ENCODE results near the gene TARS2.

TARS2 gene, protein sequence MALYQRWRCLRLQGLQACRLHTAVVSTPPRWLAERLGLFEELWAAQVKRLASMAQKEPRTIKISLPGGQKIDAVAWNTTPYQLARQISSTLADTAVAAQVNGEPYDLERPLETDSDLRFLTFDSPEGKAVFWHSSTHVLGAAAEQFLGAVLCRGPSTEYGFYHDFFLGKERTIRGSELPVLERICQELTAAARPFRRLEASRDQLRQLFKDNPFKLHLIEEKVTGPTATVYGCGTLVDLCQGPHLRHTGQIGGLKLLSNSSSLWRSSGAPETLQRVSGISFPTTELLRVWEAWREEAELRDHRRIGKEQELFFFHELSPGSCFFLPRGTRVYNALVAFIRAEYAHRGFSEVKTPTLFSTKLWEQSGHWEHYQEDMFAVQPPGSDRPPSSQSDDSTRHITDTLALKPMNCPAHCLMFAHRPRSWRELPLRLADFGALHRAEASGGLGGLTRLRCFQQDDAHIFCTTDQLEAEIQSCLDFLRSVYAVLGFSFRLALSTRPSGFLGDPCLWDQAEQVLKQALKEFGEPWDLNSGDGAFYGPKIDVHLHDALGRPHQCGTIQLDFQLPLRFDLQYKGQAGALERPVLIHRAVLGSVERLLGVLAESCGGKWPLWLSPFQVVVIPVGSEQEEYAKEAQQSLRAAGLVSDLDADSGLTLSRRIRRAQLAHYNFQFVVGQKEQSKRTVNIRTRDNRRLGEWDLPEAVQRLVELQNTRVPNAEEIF

DNA sequence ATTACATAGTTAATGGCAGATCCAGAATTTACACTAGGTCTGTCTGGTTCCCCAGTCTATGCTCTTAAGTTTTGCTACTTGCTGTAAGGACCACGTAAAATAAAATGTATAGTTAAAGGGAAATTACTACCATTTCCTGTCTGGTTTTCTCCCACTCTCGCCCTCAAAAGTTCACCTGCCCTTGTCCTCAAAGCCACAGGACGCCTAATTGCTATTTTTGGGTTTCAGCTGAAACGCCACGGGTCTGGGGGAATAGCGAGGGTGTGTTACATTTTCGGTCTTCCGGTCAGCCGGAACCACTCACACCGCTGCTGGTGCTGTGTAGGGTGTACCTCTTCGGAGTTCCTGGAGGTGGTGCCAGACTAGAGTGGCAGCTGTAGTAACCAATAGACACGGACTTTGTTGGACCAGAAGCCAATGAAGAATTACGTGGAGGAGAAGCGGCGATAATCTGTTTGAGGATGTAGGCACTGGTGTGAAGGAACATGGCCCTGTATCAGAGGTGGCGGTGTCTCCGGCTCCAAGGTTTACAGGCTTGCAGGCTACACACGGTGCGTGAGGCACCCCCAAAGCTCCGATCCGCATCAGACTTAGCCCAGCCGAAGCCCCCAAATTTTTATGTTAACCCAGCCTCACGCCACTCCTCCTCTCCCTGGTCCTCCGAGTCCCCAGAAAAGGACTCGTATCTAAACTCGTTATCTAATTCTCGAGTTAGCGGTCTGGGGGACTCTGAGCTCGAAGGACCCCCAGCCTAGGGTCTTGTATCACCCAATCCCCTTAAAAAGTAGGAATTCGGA, at the start of gene TARS2:
TSS of gene TARS2 (plus strand) at position 454 of the 797 bp plus-strand sequence. CDS start at position 486, 32 bp downstream.
- peak; percentile 85 for DNase-seq (ENCODE audit: low read depth)

DNA sequence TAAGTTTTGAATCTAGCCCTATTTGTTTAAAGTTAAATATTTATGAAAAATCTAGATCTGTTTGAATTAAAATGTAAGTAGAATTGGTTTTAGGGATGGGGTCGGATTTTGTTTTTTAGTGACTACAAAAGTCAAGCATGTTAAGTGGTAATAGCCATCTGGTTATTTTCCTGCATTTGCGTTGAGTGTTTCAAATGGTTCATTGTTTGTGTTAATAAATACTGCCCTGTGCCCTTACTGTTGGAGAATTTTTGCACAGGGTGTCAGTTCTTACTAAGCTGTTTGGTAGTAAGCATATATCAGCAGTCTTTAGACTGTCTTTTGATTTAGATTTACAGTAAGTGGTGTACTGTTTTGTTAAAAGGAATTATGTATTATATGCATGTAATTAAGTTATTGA, 46.1 kb upstream of the TARS2 start:
- DNase-seq (ENCODE audit: low read depth): no peak

DNA sequence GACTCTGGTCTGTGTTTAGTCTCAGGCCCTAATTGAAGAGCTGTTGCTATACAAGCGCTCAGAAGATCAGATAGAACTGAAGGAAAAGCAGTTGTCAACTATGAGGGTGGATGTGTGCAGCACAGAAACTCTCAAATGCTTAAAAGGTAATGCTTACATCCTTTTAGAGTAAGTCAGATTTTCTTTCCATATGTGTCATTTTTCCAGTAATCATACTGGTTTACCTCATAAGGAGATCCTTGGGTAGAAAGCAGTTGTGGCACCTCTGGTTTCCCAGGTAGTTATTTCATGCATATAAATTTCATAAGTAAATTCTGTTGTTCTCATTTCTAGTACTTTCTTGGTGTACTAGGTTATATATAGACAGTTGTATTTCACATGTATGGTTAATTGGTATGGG, 43.0 kb upstream of the TARS2 start:
- no peak for DNase-seq (ENCODE audit: low read depth)

DNA sequence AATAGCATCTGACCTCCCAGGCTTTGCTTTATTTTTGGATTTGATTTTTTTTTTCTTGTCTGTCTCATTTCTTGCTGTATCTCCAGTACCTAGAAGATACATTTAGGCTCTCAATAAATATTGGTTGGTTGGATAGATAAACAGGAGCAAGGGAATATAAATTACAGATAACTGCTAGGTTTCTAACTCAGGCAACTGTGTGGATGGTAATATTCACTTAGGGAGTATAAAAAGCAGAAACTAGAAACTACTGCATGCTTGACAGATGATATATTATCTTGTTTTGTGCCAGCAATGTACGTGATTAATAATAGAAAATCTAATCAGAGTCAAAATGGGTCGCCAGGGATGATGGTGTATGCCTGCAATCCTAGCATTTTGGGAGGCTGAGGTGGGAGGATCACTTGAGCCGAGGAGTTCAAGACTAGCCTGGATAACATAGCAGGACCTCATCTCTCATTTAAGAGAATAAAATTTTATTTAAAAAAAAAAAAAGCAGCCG, 31.0 kb upstream of the TARS2 start:
- DNase-seq (ENCODE audit: low read depth): no peak

DNA sequence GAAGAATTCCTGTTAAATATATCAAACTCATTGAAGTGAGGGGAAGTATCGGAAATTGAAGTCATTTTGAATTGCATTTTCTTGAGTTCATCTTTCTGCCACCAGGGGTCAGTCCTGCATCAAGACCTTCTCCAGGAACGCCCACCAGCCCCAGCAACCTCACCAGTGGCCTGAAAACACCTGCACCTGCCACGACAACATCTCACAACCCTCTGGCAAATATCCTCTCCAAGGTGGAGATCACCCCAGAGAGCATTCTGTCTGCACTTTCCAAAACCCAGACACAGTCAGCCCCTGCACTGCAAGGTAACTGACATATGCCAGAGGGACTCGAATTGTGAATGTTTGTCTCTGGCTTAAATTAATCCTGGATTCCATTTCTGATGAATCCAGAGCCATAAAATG, 22.8 kb upstream of the TARS2 start:
- peak; percentile 58 for DNase-seq (ENCODE audit: low read depth)

DNA sequence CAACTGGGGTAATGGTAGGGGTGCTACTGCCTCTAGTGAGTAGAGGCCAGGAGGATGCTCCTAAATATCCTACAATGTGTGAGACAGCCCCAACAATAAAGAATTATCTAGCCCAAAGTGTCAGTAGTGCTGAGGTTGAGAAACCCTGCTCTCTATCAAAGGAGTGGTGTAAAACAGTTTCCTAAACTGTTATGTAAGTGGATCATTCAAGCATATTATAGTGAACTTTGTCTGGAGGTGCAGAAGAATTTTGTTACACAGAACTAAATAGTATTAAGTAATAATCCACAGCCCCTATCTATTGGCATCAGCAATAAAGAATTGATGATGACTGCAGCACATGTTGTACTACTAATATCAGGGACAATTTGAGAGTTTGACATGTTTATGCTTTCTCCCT, 20.3 kb upstream of the TARS2 start:
- DNase-seq (ENCODE audit: low read depth): no peak

DNA sequence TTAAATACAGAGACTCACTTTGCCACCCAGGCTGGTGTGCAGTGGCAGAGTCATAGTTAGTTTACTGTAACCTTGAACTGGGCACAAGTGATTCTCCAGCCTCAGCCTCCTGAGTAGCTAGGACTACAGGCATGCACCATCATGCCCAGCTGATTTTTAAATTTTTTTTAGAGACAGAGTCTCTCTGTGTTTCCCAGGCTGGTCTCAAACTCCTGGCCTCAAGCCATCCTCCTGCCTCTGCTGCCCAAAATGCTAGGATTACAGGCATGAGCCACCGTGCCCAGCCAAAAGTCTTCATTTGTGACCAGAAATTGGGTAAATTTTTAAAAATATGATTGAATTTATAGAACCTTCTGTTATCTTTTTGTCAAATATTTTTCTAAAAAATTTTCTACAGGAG, 17.9 kb upstream of the TARS2 start:
- DNase-seq (ENCODE audit: low read depth): no peak

DNA sequence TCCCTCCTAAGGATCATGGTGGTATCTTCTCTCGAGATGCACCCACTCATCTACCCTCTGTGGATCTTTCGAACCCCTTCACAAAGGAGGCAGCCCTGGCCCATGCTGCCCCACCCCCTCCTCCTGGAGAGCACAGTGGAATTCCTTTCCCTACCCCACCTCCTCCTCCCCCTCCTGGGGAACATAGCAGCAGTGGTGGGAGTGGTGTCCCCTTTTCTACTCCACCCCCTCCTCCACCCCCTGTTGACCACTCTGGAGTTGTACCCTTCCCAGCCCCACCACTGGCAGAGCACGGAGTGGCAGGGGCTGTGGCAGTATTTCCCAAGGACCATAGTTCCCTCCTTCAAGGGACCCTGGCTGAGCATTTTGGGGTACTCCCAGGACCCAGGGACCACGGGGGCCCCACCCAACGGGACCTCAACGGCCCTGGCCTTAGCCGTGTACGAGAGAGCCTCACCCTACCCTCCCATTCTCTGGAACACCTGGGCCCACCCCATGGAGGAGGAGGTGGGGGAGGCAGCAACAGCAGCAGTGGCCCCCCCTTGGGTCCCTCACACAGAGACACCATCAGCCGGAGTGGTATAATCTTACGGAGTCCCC, 14.5 kb upstream of the TARS2 start:
- no peak for DNase-seq (ENCODE audit: low read depth)

DNA sequence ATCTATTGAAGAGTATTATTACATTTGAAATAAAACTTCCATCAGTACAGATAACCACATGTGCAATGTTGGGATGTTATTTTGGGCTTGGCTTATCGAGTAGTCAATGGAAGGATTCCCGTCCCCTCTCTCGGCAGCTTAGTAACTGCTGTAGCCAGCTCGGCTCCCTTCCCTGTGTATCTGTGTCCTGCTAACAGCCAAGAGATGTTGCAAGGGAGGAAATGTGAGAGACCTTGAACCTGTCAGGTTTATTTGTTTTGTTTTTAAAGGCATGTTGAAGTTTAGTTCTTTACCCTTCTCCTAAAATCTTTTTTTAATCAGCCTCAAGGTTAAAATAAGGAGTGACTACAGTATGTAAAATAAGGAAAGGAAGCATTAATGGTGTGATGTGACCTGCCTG, 13.6 kb upstream of the TARS2 start:
- no peak for DNase-seq (ENCODE audit: low read depth)

DNA sequence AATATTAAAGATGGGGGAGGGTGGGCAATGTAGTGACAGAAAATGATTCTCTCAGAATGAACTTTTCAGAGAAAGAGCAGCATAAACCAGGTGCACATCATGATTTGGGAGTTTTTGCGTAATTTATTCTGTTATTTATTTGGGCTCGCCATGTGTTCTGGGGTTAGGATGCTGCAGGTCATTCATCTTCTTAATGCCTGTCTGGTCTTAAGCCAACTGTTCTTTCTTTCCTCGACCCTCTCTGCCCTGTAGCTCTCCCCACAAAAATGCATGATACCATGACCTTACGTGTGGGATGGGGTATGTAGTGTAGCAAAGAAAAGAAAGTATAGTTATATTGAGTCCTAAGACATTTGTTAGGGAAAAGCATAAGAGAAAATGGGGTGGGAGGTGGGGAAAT, 12.3 kb upstream of the TARS2 start:
- no peak for DNase-seq (ENCODE audit: low read depth)

DNA sequence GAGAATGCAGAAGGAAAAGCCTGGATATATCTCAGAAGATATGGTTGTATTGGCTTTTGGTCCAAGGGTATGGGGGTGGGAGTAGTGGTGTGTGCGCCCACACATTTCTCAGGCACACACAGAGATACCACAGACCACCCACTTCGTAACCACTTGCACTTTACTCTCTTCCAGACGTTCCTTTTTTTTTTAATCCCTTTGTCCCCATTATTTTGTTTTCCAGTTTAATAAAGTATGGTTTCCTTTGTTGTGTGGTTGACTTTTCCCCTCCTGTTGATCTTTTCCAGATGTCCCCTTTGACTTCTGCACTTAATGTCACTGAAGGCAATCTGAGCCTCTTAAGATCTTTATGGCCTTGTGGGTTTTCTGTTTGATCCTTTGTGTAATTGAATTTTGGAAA, 10.5 kb upstream of the TARS2 start:
- DNase-seq (ENCODE audit: low read depth): no peak

DNA sequence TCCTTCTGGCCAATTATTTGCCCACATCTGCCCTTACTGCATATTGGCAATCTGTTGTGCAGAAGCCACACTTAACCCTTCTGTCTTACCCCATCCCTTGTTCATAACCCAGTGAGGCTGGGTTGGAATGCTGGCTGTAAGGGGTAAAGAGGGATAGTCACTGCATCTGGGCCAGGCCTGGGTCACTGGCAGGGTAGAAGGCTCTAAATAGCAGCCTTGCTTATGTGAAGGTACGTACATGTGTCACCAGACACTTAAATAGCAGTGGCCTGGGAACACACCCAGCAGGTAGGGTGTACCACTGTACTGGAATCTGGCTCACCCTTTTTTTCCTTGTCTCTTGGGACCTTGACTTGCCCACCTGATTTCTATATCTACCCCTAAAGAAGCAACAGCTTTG, 9.9 kb upstream of the TARS2 start:
- no peak for DNase-seq (ENCODE audit: low read depth)

DNA sequence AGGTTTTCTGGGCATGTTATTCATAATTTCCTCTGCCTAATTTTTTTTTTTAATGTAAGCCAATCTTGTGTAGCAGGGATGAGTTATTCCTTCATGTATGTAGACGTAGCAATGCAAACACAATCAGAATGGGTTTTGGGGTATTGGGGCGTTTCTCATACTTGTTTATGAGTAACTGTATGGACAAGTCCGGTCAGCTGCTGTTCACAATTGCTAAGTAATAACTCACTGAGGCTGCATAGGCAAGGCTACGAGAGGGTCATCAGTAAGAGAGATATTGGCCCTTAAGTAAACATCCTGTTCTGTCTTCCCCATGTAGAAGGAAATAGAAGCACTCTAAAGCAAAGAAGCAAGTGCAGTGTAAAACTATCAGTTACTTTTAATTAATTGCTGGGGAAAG, 9.5 kb upstream of the TARS2 start:
- DNase-seq (ENCODE audit: low read depth): no peak

DNA sequence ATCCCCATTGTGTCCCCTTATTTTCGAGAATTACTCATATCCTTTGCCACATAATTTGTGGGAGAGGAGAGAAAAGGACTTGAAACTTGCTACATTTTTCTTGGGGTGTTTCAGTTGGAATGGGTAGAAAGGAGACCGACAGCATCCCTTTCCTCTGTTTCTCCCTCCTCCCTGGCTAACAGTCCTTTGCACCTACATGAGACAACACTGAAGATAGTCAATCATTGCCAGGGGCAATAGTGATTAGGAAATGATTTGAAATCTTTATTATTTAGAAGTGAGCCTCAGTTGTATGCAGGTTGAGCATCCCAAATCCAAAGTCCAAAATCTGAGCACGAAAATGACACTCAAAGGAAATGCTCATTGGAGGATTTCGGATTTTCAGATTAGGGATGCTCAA, 7.8 kb upstream of the TARS2 start:
- DNase-seq (ENCODE audit: low read depth): no peak

DNA sequence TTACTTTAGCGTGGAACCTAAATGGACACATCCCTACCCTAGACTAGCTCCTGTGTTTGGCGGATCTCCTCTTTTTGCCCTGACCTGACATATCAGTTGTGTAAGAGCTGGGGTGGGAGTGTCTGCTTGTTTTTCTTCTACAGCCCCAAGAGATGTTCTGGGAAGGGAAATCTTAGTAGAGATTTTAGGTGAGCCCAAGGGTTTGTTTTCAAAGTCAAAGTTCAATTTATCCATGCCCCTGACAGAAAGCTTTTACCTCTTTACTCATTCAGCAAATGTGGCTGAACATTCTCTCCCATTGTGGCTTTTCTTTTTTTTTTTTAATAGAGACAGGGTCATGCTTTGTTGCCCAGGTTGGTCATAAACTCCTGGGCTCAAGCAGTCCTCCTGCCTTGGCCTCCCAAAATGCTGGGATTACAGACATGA, 7.3 kb upstream of the TARS2 start:
- no peak for DNase-seq (ENCODE audit: low read depth)

DNA sequence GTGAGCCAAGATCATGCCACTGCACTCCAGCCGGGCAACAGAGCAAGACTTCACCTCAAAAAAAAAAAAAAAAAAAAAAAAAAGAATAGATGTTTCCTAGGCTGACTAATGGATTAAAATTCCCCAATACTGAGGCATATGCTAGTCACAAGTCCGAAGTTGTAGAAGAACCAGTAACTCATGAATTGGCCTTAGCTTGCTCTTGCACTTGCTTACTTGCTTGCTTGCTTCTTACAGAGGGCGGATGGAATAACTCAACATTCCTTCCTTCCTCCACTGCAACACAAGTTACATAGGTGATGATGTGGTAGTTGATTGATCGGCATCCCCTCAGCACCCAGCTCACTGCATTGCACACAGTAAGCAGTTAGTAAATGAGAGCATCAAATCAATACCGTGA, 2.8 kb upstream of the TARS2 start:
- no peak for DNase-seq (ENCODE audit: low read depth)

DNA sequence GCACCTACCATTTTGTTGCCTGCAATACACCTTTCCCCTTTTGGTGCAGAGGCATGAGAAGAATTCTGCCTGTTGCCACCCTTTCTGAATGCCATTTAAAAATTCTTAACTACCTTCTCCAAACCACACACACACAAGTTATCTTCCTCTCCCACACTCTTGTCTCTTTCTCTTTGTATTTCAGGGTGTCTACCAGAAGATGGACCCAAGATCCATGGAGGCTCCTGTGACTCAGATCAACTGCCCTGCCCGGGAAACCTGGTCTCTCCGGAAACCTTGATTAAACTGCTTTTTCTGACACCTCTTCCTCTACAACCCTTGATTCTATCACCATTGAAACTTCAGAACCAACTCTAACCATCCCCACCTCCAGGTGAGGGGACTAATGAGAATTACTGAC, 2.4 kb upstream of the TARS2 start:
- no peak for DNase-seq (ENCODE audit: low read depth)

DNA sequence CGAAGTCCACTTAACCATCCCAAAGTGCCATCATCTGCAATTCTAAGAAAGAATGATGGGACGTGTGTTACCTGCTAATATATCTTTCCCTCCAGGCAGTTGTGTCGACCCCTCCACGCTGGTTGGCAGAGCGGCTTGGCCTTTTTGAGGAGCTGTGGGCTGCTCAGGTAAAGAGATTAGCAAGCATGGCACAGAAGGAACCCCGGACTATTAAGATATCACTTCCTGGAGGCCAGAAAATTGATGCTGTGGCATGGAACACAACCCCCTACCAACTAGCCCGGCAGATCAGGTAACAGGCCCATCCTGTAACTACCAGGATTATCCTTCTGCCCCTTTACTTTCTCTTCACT, 520 bp downstream of the TARS2 start:
- DNase-seq (ENCODE audit: low read depth): no peak

DNA sequence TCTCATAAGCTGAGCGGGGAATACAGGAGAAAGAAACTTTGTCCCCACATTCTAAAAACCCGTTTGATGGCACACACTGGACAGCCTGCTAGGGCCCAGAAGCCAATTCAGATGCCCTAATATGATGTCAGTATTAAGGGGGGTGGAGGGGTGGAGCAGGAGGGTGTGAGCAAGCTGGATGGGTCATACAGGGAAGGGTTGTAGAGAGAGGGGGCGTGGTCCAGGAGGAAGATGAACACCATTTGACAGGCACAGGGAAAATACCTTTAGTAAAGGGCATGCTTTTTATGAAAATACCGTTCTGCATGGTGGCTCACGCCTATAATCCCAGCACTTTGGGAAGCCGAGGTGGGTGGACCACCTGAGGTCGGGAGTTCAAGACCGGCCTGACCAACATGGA, 6.0 kb downstream of the TARS2 start:
- no peak for DNase-seq (ENCODE audit: low read depth)

DNA sequence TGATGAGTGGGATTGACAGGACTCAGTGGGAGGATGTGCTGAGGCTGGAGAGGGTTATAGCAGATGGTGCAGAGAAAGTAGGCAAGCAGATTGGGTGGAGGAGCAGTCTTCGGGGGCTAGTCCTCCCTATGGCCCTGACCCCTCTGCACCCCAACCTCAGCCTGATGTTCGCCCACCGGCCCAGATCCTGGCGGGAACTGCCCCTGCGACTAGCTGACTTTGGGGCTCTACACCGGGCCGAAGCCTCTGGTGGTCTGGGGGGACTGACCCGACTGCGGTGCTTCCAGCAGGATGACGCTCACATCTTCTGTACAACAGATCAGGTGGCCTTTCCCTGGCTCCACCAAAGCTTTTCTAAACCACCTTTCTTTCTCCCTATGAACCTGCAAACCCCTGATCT, 11.1 kb downstream of the TARS2 start:
- DNase-seq (ENCODE audit: low read depth): no peak

DNA sequence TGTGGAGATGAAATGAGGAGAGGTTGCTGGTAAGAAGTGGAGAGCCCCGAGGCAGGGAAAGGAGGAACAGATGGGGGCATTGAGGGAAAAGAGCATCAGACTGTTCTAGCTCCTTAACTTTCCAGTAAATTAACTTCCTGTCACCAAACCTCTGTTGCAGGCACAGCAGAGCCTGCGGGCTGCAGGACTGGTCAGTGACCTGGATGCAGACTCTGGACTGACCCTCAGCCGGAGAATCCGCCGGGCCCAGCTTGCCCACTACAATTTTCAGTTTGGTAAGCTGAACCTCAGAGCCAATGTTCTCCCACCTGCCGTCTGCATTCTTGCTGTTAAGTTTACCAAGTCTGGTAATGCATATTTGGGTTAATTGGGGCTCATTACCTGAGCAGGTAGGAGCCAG, 18.2 kb downstream of the TARS2 start:
- no peak for DNase-seq (ENCODE audit: low read depth)

All from activated T-helper 9 cell treated with anti-CD3 and anti-CD28 coated beads, Interleukin-2, amount 50 U/mL, for 16 hours (primary cell).